Stomach (tissue), 9 donors: ENCODE measurements around the gene CRTC1. TPM values are rescaled to one million over a fixed set of nuclear protein-coding genes. Genes with fewer than 3 reads are reported as not detected.

Source experiments
- DNase-seq, 2 donors: peaks; one replicate each; pipeline versions ENCODE4 v3.0.0 to v3.0.0-alpha.2; 2013 to 2019
- H3K27ac ChIP-seq, 5 donors: fragments of 200-600 bp in 4 of 5; sonication (generic) in 4 of 5; one replicate each; pipeline ENCODE4 v1.5.1; 2013 to 2019; ENCODE audit warnings: mild to moderate bottlenecking in 1 of 5, moderate library complexity in 1 of 5
- H3K27me3 ChIP-seq, 3 donors: fragments of 200-600 bp; sonication (generic); one replicate each; pipeline ENCODE4 v1.5.1; 2017 to 2019; ENCODE audit warnings: mixed run types in 1 of 3
- H3K36me3 ChIP-seq, 4 donors: fragments of 200-600 bp; sonication (generic); 1 replicate in 3 of 4; 2 replicates in 1 of 4; pipeline ENCODE4 v1.5.1; 2016 to 2019
- H3K4me1 ChIP-seq, 4 donors: fragments of 200-600 bp; sonication (generic); one replicate each; pipeline ENCODE4 v1.5.1; 2016 to 2019
- H3K4me3 ChIP-seq, 4 donors: fragments of 200-600 bp; sonication (generic) in 3 of 4; one replicate each; pipeline ENCODE4 v1.5.1; 2016 to 2019; ENCODE audit warnings: mild to moderate bottlenecking in 1 of 4
- H3K9me3 ChIP-seq, 4 donors: fragments of 200-600 bp; sonication (generic); one replicate each; pipeline ENCODE4 v1.5.1; 2016 to 2019
- CTCF ChIP-seq, 7 experiments: fragments of 450-650 bp in 4 of 7; fragments of 200-600 bp in 3 of 7; sonication (generic) in 3 of 7; IDR thresholded peaks; one replicate each; pipeline ENCODE4 v1.5.1; 2016 to 2019; ENCODE audit warnings: antibody characterized with exemption in 7 of 7, control low read depth in 2 of 7, mild to moderate bottlenecking in 1 of 7
- EP300 ChIP-seq: sonication (generic); formaldehyde crosslinking; IDR thresholded peaks from one replicate; pipeline ENCODE4 v1.6.1; 2017; ENCODE audit warnings: antibody characterized with exemption
- POLR2A ChIP-seq, 4 donors: fragments of 450-650 bp; IDR thresholded peaks; one replicate each; pipeline ENCODE4 v1.6.1; 2016; ENCODE audit warnings: antibody characterized with exemption in 4 of 4, control low read depth in 2 of 4, mild to moderate bottlenecking in 1 of 4, moderate library complexity in 1 of 4
- POLR2AphosphoS5 ChIP-seq, 3 donors: sonication (generic); formaldehyde crosslinking; IDR thresholded peaks; one replicate each; pipeline ENCODE4 v1.6.1; 2016; ENCODE audit warnings: antibody characterized with exemption in 3 of 3
- WGBS, 5 donors: extraction: QIAGEN DNeasy Blood & Tissue Kit in 3 of 5; methylation state at CpG; one replicate each; pipeline versions ENCODE4 v1.1.5 to v1.1.7; 2013 to 2018; 5-methylcytosine and 5-hydroxymethylcytosine counted together
- intact Hi-C: fragments of 100-400 bp; cut with DNase I; formaldehyde crosslinking; loops from one replicate; pipeline ENCODE4 v1.15.1; 2023; ENCODE audit warnings: low total_unique reads
- polyA plus RNA-seq, 3 donors: library from polyadenylated mRNA; stranded (reverse); fragments of 200-250 nt; gene quantifications; one replicate each; pipeline ENCODE4 v1.2.3, GENCODE V29; 2013
- total RNA-seq, 5 donors: library from RNA; depleted of rRNA; stranded (reverse); fragments of >200 nt; gene quantifications; one replicate each; pipeline versions ENCODE4 v1.1.0 to v1.2.3, GENCODE V29; 2014 to 2016
- donor health status: healthy with polysubstance abuse.
- donor health status: Bipolar disorder and iron deficiency.
- donor health status: healthy.

Gene CRTC1
- total and polyA plus RNA-seq, 8 donors: 4.2 to 28.0 (median 4.6) TPM; not detected in 1

- no peak for TF ChIP-seq EP300
- H3K9me3 ChIP-seq: no peaks in the 10 kb centered on the region
- WGBS, 5 donors: 9 to 54% (median 16%) methylated on average over 4 to 16 of the region's 16 CpGs
- H3K27me3 ChIP-seq: no peaks in the 10 kb centered on the region
- peaks cover 15 to 31% (median 27%) of the 10 kb centered on the region in 4 donors for H3K4me1 ChIP-seq
- intact Hi-C loops: no loop called here
- H3K27ac ChIP-seq: peak overlapping the region in 3 of 5 donors; percentile 61 to 88 (median 88)
- DNase-seq: no peak
- H3K4me3 ChIP-seq: peak overlapping the region; percentile 53 to 66 (median 62)
- no peaks in the 10 kb centered on the region for H3K36me3 ChIP-seq
Observed at GRCh38 chr19:18683958-18684641, 620 bp downstream of the CRTC1 start.

GRCh38 chr19:18684642-18684993, 1.1 kb downstream of the CRTC1 start:
- H3K36me3 ChIP-seq: no peaks in the 10 kb centered on the region
- intact Hi-C loops: no loop called here
- H3K9me3 ChIP-seq: no peaks in the 10 kb centered on the region
- no peaks in the 10 kb centered on the region for H3K27me3 ChIP-seq
- H3K27ac ChIP-seq: peak overlapping the region in 1 of 5 donors; percentile 88
- peaks cover 15 to 31% (median 27%) of the 10 kb centered on the region in 4 donors for H3K4me1 ChIP-seq
- no peak for DNase-seq
- TF ChIP-seq POLR2A (IDR thresholded peaks at IDR 0.05): no peak
- TF ChIP-seq POLR2AphosphoS5 (IDR thresholded peaks at IDR 0.05): no peak
- TF ChIP-seq EP300: no peak
- TF ChIP-seq CTCF (IDR thresholded peaks at IDR 0.05): no peak
- H3K4me3 ChIP-seq: peak overlapping the region; percentile 53 to 66 (median 62)
- WGBS, 5 donors: 48 to 72% (median 62%) methylated on average over 2 to 3 of the region's 3 CpGs; no CpG with 5 or more reads in 1 of the 5 donors

- no peaks in the 10 kb centered on the region for H3K36me3 ChIP-seq
- WGBS, 5 donors: 58 to 73% (median 62%) methylated on average over 5 of the region's 5 CpGs
- H3K27ac ChIP-seq: no peak overlapping the region
- no peaks in the 10 kb centered on the region for H3K9me3 ChIP-seq
- H3K4me3 ChIP-seq: no peak overlapping the region
- intact Hi-C loops: no loop called here
- H3K27me3 ChIP-seq: no peaks in the 10 kb centered on the region
- DNase-seq: no peak
- H3K4me1 ChIP-seq: peaks cover 15 to 31% (median 27%) of the 10 kb centered on the region in 4 donors
- no peak for TF ChIP-seq EP300
- no peak for TF ChIP-seq CTCF (IDR thresholded peaks at IDR 0.05)
- no peak for TF ChIP-seq POLR2AphosphoS5 (IDR thresholded peaks at IDR 0.05)
- TF ChIP-seq POLR2A (IDR thresholded peaks at IDR 0.05): no peak
Observed at GRCh38 chr19:18685597-18686190, 2.2 kb downstream of the CRTC1 start.

GRCh38 chr19:18687740-18688465, 4.4 kb downstream of the CRTC1 start:
- WGBS, 5 donors: 93 to 95% (median 94%) methylated on average over 15 to 16 of the region's 16 CpGs
- intact Hi-C loops: no loop called here
- no peak for TF ChIP-seq CTCF (IDR thresholded peaks at IDR 0.05)
- no peak for TF ChIP-seq POLR2A (IDR thresholded peaks at IDR 0.05)
- no peak for TF ChIP-seq EP300

More at GRCh38 chr19:18687740-18688465, 4.4 kb downstream of the CRTC1 start:
- Histone ChIP-seq H3K4me3 (no peak overlapping the region), H3K36me3 (no peaks in the 10 kb centered on the region), H3K27ac (no peak overlapping the region), H3K9me3 (no peaks in the 10 kb centered on the region), H3K4me1 (peaks cover 14 to 25% (median 20%) of the 10 kb centered on the region in 4 donors), H3K27me3 (no peaks in the 10 kb centered on the region)
- DNase-seq: no peak
